Measurements from ENCODE around the gene AGFG1. TPM values are rescaled to one million over a fixed set of nuclear protein-coding genes. Genes with fewer than 3 reads are reported as not detected.

Gene AGFG1
- total RNA-seq, 4 donors from 2014 or later = 50.0 to 69.2 (median 58.9) TPM

DNA sequence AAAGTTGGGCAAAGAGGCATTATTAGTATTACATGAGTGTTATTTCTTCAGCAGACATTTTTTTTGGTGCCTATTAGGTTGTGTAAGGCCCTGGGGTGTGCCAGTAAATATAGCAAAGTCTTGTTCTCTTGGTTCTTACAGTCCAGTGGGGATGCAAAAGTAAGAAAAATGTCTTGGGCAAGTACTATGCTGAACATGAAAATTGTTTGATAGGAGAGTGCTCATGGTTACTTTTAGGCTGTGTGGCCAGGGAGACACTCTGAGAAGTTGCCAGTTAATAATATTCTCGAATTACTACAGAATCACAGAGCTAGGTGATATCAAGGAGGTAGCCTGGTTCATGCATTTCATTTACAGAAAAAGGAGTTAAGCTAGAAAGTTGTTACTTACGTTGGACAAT is 1.9 kb downstream of the AGFG1 start:
- intact Hi-C loops (cut with DNase I) = no loop called here
- Histone ChIP-seq H3K27ac (no peak overlapping the region), H3K4me3 (replicated peaks in 1 of 3) (no peak overlapping the region), H3K36me3 (no peaks in the 10 kb centered on the region), H3K9me3 (no peaks in the 10 kb centered on the region), H3K4me1 (peaks cover 18 to 22% of the 10 kb centered on the region in 2 donors), H3K27me3 (no peaks in the 10 kb centered on the region)
- TF ChIP-seq, protein P1, sequence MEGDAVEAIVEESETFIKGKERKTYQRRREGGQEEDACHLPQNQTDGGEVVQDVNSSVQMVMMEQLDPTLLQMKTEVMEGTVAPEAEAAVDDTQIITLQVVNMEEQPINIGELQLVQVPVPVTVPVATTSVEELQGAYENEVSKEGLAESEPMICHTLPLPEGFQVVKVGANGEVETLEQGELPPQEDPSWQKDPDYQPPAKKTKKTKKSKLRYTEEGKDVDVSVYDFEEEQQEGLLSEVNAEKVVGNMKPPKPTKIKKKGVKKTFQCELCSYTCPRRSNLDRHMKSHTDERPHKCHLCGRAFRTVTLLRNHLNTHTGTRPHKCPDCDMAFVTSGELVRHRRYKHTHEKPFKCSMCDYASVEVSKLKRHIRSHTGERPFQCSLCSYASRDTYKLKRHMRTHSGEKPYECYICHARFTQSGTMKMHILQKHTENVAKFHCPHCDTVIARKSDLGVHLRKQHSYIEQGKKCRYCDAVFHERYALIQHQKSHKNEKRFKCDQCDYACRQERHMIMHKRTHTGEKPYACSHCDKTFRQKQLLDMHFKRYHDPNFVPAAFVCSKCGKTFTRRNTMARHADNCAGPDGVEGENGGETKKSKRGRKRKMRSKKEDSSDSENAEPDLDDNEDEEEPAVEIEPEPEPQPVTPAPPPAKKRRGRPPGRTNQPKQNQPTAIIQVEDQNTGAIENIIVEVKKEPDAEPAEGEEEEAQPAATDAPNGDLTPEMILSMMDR (IDR thresholded peaks at IDR 0.05) = no peak
- TF ChIP-seq POLR2A (IDR thresholded peaks at IDR 0.05) = no peak
- no peak for DNase-seq
- WGBS, 2 donors = 48 to 52% methylated on average over 2 of the region's 2 CpGs

DNA sequence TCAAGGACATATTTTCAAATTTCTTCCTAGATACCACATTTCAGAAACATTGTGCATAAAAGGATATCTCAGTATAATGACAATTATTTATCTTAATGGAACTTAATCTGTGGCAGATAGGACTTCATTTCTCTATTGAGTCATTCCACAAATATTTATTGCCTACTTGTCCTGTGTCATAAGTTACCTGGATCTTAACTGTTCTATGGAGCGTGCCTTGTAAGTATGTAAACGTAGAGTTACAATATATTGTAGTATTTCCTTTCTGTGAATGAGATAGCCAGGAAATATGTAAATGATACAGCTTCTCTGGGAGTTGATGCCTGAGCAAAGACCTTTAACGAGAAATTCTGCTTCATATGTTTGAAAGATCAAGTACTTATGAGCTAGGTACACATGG is 2.5 kb downstream of the AGFG1 start:
- Histone ChIP-seq H3K27ac (no peak overlapping the region), H3K4me1 (peaks cover 18 to 22% of the 10 kb centered on the region in 2 donors), H3K4me3 (replicated peaks in 1 of 3) (no peak overlapping the region), H3K9me3 (no peaks in the 10 kb centered on the region), H3K27me3 (no peaks in the 10 kb centered on the region), H3K36me3 (no peaks in the 10 kb centered on the region)
- intact Hi-C loops (cut with DNase I) = no loop called here
- no peak for DNase-seq
- WGBS, 2 donors = 53 to 55% methylated on average over 3 of the region's 3 CpGs
- TF ChIP-seq POLR2A (IDR thresholded peaks at IDR 0.05) = no peak
- TF ChIP-seq, protein P1 (IDR thresholded peaks at IDR 0.05) = no peak

DNA sequence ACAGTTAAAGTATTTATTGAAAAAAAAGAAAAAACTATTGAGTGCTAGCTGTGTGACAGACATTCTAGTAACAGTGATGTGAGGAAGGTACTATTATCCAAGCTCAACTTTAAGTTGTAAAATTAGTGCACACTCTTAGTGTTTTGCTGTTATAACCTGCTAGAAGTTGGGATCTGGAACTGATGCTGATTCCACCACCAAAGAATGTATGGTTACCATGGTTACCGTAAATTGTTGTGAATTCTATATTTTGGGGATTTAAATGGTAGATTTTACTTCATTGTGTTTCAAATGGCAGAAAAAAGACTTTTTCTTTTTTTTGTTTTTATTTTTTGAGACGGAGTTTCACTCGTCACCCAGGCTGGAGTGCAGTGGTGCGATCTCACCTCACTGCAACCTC is 5.3 kb downstream of the AGFG1 start:
- TF ChIP-seq, protein P1 (IDR thresholded peaks at IDR 0.05) = no peak
- TF ChIP-seq POLR2A (IDR thresholded peaks at IDR 0.05) = no peak
- intact Hi-C loops (cut with DNase I) = no loop called here
- DNase-seq = no peak
- no peaks in the 10 kb centered on the region for H3K36me3 ChIP-seq
- H3K4me1 ChIP-seq = peaks cover 18% of the 10 kb centered on the region in 2 donors
- H3K9me3 ChIP-seq = no peaks in the 10 kb centered on the region
- 93 to 95% methylated on average over 4 of the region's 4 CpGs for WGBS, 2 donors
- no peaks in the 10 kb centered on the region for H3K27me3 ChIP-seq
- H3K27ac ChIP-seq = no peak overlapping the region
- H3K4me3 ChIP-seq (replicated peaks in 1 of 3) = no peak overlapping the region

DNA sequence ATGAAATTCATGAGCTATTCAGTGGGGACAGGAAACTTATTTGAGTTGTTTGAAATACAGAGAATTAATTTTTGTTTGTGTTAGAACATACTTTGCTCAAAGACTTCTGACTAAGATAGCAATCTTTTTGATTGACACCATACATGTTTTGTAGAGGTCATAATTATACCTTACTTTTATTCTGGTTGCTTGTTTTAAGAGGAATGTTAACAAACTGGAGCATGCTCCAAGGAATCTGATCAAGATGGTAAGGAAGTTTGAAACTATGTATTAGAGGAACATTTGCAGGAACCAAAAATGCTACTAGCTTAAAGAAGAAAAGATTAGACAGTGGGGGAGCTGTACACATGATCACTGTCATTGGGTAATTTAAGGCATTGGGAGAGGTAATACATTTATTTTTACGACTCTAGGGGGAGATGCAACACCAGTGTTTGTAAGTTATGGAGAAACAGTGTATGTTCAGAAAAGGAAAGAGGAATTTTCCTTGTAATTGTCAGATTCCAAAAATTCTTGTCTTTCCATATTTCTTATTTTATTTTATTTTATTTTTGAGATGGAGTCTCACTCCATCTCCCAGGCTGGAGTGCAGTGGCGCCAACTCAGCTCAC is 8.0 kb downstream of the AGFG1 start:
- 67 to 74% methylated on average over 2 of the region's 2 CpGs for WGBS, 2 donors
- intact Hi-C loops (cut with DNase I) = no loop called here

DNA sequence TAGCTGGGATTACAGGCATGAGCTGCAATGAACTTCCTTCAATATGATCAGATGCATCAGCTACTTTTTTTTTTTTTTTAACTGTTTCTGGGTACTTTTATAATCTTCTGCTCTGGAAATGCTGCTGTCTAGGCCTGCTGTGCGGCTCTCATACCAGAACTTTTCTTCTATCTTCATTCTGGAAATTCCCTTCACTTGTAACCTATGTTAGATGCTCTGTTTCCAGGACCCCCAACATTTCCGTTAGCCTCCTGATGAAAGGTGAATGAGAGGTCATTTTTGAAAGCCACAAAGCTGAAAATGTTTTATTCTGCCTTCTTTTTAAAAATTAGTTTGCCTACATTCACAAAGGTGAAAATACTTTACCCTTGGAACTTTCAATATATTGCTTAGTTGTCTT is 8.6 kb downstream of the AGFG1 start:
- Histone ChIP-seq H3K36me3 (no peaks in the 10 kb centered on the region), H3K4me3 (replicated peaks in 1 of 3) (no peak overlapping the region), H3K4me1 (peaks cover 0 to 7% of the 10 kb centered on the region in 2 donors), H3K27ac (no peak overlapping the region), H3K27me3 (no peaks in the 10 kb centered on the region), H3K9me3 (no peaks in the 10 kb centered on the region)
- no peak for DNase-seq
- intact Hi-C loops (cut with DNase I) = no loop called here
- WGBS, 2 donors = 75 to 88% methylated on average over 2 of the region's 2 CpGs
- TF ChIP-seq POLR2A (IDR thresholded peaks at IDR 0.05) = no peak
- TF ChIP-seq, protein P1 (IDR thresholded peaks at IDR 0.05) = no peak

More for the DNA sequence above, 8.0 kb downstream of the AGFG1 start:
- Histone ChIP-seq H3K9me3 (no peaks in the 10 kb centered on the region), H3K36me3 (no peaks in the 10 kb centered on the region), H3K27me3 (no peaks in the 10 kb centered on the region), H3K4me3 (replicated peaks in 1 of 3) (no peak overlapping the region), H3K27ac (no peak overlapping the region), H3K4me1 (peaks cover 0 to 7% of the 10 kb centered on the region in 2 donors)
- no peak for DNase-seq
- TF ChIP-seq, protein P1 (IDR thresholded peaks at IDR 0.05) = peak in 3 of 6 experiments; percentile 14 to 22 (median 21)
- TF ChIP-seq POLR2A (IDR thresholded peaks at IDR 0.05) = no peak
